ENCODE measurements around the gene BPGM.

The BPGM gene

DNA sequence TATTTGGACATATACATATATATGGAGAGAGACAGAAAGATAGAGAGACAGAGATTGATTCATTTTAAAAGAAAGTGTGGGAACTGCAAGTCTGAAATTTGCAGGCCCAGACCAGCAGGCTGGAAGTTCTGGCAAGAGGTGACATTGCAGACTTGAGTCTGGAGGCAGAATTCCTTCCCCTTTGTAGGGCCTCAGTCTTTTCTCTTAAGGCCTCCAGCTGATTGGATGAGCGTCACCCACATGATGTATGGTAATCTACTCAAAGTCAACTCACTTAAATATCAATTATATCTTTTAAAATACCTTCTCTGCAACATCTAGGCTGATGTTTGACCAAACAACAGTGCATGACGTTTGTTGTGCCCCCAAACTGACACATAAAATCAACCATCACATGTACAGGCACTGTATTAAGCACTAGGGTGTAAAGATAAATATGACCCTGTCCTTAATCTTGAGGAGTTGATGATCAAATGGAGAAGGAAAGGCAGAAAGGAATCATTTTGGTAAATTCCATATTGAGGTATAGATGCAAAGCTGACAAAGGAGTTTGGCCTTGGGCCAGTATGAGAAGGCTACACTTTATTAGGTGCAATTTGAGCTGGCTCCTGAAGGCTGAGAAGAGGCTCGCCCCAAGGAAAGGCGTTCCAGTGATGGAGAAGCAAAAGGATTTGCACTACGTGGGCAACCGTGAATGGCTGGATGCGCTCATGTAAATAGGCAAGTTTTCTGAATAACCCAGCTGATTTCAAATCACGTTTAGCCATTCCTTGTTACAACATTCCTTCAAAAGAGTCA, 52.6 kb downstream of the BPGM start:
- no peak for DNase-seq

DNA sequence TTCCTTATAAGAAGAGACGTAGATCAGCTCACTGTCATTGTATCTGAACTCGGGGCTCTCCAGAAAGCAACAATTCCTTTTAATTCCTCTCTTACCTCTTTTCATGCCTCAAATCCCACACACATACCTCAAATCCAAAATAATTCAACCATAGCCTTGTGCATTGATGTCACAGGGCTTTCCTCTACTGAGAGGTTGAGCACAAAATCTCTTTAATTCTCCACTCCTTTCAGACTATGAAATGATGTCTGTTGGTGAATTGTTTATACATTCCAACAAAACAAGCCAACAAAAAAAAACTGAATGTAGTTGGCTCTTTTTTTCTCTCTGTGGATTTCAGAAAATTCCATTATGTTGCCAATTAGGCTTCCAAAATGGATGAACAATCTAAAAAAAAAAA, 53.2 kb downstream of the BPGM start:
- no peak for DNase-seq

DNA sequence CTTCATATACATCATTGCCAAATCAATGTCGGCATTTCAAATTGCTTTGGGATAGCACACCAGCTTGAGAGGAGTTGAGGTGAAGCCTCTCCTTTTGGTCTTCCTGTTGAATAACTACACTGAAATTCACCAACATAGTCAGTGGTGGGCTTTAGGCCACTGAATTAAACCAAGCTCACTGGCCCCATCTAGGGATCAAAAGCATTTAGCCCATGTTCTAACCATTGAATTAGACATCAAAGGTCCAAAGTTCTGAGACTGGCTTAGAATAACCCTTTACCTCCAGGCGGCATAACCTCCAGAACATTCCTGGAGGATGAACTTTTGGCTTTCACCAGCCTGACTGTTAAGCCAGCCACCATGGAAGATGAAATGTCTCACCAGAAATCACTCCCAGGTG, 54.6 kb downstream of the BPGM start:
- no peak for DNase-seq

DNA sequence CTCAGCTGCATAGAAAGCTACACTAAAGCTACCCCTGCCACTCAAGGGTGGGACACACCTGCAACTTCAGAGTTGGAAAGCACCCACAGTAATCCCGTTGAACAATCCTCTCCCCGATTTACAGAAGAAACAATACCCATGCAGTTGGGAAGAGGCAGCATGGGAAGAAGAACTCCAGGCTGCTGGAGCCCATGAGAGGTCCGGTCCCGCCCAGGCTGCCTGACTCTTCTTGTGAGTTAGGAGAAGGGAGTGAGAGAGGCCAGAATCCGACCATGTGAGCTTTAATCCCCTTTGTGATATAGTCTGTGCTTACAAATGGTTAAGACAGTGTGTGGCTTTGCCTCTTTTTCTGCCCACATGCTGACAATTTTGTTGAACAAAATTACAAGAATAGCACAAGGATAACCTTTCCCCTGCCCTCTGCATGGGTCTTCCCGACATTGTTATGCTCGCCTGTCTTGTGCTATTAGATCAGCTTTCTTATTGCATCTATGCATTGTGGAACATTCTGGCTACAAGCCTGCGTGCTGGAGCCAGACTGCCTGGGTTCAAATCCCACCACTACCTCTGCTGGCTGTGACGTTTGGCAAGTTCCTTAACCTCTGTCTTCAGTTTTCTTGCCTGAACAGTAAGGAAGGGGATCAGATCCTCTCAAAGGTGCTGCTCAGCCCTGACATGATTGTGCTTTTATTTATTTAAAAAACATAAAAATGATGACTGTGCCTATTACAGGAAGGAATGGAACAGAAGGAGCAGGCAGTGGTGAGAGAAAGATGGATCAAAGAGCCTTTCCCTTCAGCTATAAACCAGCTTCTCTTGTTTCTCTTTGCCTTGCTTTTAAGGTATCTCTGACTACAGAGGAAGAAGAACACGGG, 56.0 kb downstream of the BPGM start:
- DNase-seq, result no peak

DNA sequence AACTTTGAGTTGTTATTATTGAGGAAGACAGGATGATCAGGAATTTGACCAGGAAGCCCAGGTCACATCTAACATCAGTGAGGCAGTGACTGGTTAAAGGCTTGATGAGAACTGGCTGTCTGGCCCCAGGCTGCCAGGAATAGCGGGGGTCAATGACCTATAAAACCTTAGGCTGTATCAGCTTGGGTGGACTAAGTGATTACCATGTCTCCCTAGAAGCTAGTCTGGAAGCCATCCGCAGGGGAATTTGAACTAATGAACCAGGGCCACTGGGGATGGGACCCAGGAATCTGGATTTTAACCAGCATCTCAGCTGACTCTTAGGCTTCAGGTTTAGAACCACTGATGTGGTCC, 56.6 kb downstream of the BPGM start:
- DNase-seq, result no peak

DNA sequence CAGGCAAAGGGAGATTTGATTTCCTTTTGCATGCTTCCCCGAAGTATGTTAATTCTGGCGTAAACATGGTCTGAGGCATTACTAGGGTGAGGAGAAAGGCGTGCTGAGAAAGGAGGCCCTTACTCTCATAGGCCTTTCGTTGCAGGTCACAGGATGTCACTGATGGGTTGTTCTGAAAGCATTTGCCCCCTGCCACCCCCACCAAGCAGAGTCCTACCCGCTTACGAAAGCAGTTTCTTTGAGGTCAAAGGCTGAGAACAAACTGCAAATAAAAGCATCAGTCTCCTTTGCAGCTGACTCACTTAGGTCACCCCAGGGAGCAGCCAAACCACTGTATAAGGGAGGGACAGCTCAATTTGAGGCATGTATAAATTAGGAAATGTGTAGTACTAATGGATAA, 57.1 kb downstream of the BPGM start:
- DNase-seq, result no peak

DNA sequence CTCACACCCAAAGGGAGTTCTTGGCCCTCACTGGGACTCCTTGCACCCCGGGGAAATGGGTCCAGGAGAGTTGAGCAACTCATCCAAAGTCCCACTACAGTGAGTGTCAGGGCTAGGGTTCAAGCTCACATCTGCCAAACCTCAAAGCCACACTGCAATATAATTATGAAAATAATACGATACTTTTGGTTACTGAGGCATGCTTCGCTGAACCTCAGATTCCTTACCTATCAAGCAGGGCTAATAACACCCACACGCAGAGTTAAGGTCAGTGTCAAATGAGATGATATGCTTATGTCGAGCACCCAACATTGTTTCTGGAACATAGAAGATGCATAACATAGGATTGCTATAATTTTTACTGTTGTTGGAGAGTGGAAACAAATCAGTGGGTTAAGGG, 58.2 kb downstream of the BPGM start:
- DNase-seq, result no peak

DNA sequence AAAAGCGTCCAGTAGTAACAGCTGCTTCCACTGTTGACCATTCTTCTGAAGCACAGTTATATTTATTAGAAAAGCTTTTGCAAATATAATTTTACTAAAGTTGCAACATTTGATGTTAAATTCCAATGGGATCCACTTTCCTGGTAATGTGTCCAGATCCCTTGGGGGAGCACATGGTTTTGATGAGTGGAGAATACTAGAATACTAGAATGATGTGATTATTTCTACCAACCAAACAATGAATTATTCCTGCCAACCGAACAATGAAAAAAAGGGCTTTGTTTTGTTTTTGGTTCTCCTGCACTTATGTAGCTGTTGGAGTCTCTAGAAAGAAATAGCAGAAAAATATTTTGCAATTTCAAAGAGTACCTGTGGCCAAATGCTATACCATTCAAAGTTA, 59.1 kb downstream of the BPGM start:
- no peak for DNase-seq

DNA sequence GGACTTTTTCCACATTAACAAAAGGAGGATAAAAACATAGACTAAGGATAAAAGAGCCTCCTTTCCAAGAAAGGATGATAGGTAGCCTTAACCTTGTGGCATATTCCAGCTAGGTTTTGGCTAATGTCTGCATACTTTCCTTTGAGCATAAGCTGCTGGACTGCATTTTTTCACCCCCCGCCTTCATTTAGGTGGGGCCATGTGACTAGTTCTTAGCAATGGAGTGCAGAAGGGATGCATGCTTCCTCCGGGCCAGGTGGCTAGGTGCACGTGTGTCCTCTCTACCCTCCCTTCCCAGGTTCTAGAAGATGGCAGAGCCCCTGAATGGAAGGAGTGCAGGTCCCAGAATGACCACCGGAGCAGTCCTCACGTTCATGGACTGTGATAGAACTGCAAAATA, 59.8 kb downstream of the BPGM start:
- DNase-seq, result no peak

DNA sequence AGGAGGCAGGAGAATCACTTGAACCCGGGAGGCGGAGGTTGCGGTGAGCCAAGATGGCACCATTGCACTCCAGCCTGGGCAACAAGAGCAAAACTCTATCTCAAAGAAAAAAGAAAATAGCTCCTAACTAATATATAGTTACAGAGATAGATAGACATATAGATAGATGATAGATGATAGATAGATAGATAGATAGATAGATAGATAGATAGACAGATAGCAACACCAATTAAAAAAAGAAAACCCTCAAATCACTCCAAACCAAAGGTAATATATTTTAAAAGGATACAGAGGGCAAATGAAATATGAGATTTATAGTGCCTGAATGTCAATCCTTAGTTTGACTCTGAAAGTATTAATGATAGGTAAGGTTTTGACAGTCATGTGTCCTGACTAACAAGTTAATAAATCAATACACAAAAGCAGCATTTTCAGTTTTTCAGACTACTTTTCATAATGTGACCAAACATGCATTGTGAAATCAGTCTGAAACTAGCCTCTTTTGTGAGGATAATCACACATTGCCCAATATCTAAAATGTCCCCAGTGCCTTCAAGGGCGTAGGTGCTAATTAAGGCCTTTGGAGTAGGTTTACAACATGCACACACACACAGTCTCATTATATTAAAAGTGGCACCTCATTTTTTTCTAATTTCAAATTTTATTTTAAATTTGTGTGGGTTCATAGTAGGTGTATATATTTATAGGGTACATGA, 61.2 kb downstream of the BPGM start:
- DNase-seq, result no peak

DNA sequence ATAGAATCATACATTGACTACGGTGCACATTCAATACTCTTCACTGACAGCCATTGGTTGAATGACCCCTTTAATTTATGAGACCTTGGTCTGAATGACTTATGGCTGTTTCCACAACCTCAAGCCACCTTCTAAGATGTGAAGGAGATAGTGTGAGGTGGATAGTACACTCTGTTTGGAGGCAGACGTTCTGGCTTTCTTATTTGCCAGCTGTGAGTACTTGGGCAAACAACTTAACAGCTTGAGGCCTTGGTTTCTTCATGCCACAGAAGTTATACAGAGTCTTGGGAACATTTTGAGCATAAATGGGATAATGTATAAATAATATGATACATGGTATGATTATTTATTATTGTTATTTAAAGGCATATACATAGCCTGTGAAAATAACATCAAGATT, 62.0 kb downstream of the BPGM start:
- DNase-seq, result no peak

DNA sequence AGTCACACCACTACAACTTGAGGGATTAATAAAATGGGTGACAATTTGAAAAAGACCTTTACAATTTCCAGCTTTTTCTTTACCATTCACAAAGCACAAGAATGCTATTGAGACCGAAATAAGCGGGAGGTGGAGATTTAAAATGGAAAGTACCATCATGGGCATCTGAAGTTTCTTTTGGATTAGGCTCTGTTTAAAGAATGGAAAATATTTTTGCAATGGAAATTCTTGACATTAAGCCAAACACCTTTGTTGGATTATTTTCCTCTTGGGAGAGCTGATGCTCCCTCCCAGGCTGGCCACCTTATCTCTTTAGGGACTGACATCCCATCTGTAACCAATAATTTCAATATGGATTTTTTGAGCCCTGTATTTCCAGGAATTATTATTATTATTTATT, 62.5 kb downstream of the BPGM start:
- DNase-seq, result no peak

DNA sequence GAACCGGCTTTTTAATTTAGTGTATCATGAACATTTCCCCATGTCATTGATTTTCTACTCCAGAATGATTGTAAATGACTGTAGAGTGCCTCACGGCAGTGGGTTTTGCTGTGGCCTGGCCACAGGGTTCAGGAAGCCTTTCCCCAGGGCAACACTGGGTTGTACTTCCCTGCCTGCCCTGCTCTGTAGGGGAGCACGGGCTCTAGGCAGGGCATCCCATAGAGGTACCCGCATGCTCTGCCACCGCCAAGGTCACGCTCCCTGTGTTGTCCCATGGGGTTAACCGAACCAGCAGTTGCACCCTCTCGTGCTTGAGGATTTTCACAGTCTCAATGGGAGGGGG, 63.8 kb downstream of the BPGM start:
- no peak for DNase-seq

DNA sequence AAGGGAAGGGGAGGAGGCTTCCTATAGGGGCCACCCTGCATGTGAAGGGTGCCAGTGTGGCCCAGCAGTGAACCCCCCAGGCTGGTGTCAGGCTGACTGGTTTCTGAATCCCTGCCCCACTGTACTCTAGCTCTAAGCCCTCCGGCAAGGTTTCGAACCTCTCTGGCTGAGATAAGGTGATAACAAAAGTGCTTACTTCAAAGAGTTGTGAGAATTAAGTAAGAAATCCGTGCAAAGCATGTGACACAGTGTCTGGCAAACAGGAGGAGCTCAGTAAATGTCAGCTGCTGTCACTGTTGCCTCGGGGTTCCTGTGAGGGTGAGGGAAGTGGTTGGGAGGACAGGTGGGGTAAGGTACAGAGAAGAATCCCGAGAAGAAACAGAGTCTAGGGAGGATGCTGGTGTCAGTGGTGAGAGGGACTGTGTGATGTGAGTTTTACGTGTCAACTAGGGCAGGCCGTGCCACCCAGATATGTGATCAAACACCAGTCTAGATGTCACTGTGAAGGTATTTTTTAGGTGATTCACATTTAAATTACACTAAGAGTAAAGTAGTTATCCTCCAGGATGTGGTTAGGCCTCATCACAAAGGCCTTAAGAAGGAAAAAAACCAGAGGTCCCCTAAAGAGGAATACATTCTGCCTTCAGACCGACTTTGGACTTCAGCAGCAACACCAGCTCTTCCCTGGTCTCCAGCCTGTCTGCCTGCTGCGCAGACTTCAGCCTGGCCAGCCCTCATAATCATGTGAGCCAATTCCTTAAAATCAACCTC, 64.4 kb downstream of the BPGM start:
- no peak for DNase-seq

DNA sequence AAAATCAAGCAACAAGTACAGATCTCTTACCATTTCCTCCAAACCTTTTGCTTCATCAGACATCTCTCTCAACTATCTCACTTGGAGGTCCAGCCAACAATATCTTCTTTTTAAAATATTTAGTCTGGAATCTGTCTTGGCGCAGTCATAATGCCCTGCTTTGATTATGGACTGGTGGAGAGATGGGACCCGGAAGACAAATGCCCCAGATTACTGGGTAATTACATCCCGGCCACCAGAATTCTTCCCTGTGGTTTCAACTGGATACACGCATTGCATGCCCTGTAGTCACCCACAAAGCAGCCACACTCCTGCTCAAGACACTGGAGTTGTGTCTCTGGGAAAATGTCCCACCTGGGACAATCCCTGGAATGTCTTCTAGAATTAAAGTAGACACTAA, 65.5 kb downstream of the BPGM start:
- DNase-seq, result no peak

DNA sequence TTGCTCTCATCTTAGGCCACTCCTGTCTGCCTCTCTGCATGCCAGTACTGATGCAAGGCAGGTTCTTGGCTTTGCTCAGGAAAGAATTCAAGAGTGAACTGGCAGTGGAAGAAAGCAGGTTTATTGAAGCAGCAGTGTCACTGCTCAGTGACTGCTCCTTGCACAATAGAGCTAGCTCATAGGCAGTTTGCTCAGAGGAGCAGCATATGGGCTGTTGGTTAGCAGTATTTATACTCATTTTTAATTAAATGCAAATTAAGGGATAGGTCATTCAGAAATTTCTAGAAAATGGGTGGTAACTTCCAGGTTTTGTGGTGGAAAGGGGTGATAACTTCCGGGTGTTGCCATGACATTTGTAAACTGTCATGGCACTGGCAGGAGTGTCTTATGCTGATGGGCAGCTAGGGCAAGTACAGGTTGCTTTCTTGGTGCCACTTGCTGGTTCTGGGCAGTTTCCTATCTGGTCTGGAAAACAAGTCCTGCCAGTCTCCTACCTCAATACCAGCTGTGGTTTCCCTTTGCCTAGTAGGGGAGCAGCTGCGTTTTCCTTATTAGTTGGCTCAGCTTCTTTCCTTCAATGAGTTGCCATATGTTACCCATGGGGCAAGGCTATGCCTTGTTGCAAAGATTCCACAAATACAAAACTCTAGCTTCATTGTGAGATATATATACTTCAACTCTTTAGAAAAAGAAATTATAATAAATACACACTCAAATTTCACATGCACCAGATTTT, 68.0 kb downstream of the BPGM start:
- no peak for DNase-seq

DNA sequence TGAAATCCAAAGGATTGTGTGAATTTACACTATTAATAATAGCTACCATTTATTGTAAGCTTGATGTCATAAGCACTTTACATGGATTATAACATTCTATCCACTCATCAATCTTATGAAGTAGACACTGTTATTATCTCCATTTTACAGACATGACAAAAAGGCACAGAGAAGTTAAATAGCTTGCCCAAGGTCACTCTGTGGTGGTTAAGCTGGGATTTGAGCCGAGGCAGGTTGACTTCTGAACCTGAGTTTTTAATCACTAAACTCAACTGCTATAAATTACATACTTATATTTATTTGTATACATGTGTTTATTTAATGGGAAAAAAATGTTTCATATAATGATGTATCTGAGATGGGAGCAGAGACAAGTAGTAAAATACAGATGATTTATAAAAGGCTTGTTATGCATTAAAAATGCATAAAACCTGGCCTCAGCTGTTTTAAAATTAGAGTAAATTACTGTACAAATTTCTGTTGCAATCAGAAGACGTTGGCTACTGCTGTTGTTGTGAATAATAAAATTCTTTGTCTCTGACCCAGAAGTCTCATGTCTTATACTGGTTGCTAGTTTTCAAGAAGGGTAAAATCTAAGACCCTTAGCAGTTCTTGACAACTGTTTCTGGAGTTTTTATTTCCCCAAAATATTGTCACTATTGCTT, 71.7 kb downstream of the BPGM start:
- no peak for DNase-seq

DNA sequence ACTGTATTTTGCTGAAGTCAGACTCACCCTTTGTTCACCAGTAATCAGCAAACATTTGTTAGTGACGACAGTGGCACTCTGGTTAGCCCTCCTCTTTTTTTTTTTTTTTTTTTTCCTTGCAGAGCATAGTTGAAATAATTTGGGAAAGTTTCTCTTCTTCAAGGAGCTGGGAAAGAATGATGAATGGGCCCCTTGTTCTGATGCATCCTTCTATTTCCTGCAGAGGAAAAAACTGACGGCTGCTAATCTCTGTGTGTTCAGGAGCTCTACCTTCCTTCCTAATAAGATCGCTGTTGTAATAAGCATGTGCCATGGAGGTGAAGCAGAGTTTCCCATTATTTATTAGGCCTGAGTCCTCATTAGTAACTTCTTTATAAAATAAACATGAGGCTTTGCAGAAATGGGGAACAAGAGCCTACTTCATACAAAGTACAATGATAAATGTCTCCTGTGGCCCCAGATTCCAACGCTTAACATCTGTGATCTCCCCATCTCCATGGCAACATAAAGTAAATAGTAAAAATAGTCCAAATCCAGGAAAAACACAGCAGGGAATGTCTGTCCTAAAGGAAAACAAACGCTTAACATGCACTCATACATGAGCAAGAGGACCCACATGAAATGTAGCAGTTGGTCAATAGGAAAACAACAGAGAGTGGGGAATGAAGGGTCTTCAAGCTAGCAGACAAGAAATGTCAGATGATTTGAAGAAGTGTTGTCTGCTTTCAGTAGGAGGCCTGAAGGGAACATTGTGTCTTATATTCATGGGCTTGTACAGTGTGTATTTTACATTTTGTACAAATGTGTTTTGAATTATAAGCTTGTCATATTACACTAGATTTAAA, 73.7 kb downstream of the BPGM start:
- no peak for DNase-seq

DNA sequence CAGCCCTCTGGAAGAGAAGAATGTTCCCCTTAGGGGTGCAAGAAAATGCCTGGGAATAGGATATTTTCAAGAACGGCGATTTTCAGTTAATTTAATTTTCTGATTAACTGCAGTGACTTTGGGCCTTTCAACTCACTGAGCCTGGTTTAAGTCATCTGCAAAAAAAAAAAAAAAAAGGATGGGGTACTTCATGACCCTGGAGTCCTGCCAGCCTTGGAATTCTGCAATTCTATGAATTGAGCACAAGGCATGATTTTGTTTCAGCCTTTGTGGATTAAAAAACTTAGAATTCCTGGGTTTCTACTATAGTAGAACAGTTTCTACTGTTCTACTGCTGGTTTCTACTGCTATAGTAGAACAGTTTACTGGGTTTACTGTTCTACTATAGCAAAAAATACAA, 74.5 kb downstream of the BPGM start:
- DNase-seq, result no peak

DNA sequence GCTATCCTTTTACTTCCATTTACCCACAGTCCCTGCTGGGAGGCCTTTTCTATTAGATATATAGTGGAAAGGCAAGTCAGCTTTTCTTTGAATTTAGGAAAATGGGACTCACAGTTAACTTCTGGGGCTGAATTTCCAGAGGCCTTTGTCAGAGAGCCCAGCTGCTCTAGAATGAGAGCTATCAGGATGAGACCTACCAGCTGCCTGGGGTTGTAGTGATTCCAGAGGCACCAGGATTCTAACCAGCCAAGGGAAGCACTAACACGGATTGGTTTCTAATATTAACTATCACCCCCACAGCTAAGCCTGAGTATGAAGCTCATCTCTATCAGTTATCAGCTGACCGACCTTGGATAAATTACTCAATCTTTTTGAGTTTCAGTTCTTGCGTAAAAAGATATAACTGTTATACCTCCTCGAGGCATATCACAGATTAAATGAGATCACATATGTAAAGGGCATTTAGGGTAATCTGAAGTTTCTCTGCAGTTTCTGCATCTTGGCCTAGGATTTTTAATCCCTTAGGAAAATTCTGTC, 76.2 kb downstream of the BPGM start:
- no peak for DNase-seq

DNA sequence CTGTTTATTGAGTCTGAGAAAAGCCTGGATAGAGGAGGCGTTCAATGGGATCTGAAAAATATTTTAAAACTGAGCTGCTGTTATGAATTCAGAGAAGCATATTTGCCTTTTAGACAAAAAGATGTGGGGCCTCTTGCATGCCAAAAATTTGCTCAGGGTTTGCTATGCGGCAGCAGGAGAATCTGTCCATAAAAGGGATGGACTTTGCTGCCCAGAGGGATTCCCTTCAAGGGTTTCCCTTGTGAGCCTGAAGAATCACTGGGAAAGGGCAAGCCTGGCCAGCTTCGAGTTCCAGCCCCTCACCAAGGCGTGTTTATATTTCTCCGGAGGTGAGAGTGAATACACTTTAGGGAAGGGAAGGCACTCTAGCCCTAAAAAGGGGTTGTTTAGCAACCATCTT, 77.2 kb downstream of the BPGM start:
- no peak for DNase-seq

Measured in NCI-H1930 (cell line).